ENCODE data around the gene STAT4. TPM values are rescaled to one million over a fixed set of nuclear protein-coding genes. Genes with fewer than 3 reads are reported as not detected.

Gene STAT4
- total and polyA plus RNA-seq, 5 donors from 2014 or later, result 22.7 to 60.0 (median 28.8) TPM

GRCh38 chr2:191082321-191082720 lies 68.5 kb downstream of the STAT4 start:
- H3K27me3 Mint-ChIP-seq, result no peaks in the 10 kb centered on the region
- no peak for ATAC-seq (ENCODE audit: low read depth in 2 of 2)
- no peak overlapping the region for H3K4me3 ChIP-seq (ENCODE audit: low read depth, low read length)
- DNase-seq, result no peak
- no peak overlapping the region for H3K4me3 Mint-ChIP-seq
- peaks cover 12% of the 10 kb centered on the region for H3K36me3 ChIP-seq (ENCODE audit: control insufficient read depth, insufficient read depth, low read length)
- peaks cover 0 to 13% (median 5%) of the 10 kb centered on the region in 7 donors for H3K9me3 Mint-ChIP-seq
- H3K27ac ChIP-seq (ENCODE audit: insufficient read depth, low read length, poor library complexity, severe bottlenecking), result no peak overlapping the region
- peaks cover 31% of the 10 kb centered on the region for H3K36me3 Mint-ChIP-seq
- no peaks in the 10 kb centered on the region for H3K4me1 ChIP-seq (ENCODE audit: control insufficient read depth, insufficient read depth, low read length, poor library complexity, severe bottlenecking)
- no peak overlapping the region for H3K27ac Mint-ChIP-seq
- H3K9me3 ChIP-seq (ENCODE audit: control insufficient read depth in 2 of 2, low read length in 2 of 2), result no peaks in the 10 kb centered on the region
- peaks cover 8 to 19% (median 10%) of the 10 kb centered on the region in 4 donors for H3K4me1 Mint-ChIP-seq
- H3K27me3 ChIP-seq (ENCODE audit: control insufficient read depth, insufficient read depth, low read length), result no peaks in the 10 kb centered on the region

GRCh38 chr2:191081411-191082155 lies 69.2 kb downstream of the STAT4 start:
- H3K4me1 Mint-ChIP-seq, result peaks cover 8 to 19% (median 12%) of the 10 kb centered on the region in 4 donors
- Histone ChIP-seq H3K36me3 (ENCODE audit: control insufficient read depth, insufficient read depth, low read length) (peaks cover 12% of the 10 kb centered on the region), H3K27ac (ENCODE audit: insufficient read depth, low read length, poor library complexity, severe bottlenecking) (no peak overlapping the region), H3K4me3 (ENCODE audit: low read depth, low read length) (no peak overlapping the region), H3K9me3 (ENCODE audit: control insufficient read depth in 2 of 2, low read length in 2 of 2) (no peaks in the 10 kb centered on the region), H3K27me3 (ENCODE audit: control insufficient read depth, insufficient read depth, low read length) (no peaks in the 10 kb centered on the region), H3K4me1 (ENCODE audit: control insufficient read depth, insufficient read depth, low read length, poor library complexity, severe bottlenecking) (no peaks in the 10 kb centered on the region)
- no peak for DNase-seq
- H3K27me3 Mint-ChIP-seq, result no peaks in the 10 kb centered on the region
- peaks cover 28% of the 10 kb centered on the region for H3K36me3 Mint-ChIP-seq
- no peak overlapping the region for H3K27ac Mint-ChIP-seq
- no peak overlapping the region for H3K4me3 Mint-ChIP-seq
- no peak for ATAC-seq (ENCODE audit: low read depth in 2 of 2)
- H3K9me3 Mint-ChIP-seq, result peaks cover 0 to 13% (median 5%) of the 10 kb centered on the region in 7 donors

DNA sequence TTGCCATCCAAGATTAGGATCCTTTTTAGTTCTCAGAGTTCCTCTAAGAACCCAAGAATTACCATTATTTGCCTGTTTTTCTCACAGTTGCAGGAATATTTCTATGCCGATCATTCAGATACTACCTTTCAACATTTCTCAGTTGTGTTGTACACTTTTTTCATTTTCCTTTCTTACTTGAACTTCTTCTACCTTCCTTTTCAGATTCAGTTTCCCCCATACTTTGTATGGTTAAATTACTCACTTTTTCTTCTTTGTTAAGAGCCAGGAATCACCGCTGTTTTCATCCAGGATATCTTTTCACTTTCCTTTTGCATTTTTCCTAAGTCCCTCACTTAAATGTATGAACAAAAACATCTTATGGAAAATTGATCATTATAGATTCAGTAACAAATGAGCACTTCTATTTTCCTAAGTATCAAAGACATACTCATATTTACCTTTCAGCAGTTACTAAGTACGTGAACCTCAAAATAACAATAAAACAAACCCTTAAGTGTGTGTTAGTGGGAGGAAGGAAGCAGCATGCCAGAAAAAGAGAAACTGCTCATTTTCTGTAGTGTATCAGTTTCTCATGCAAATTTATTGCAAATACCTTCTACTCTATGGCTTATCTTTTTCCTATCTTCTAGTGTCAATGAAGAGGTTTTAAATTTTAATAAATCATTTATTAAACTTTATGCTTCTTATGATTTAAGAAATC lies 72.5 kb downstream of the STAT4 start:
- Histone ChIP-seq H3K4me1 (ENCODE audit: control insufficient read depth, insufficient read depth, low read length, poor library complexity, severe bottlenecking) (no peaks in the 10 kb centered on the region), H3K27me3 (ENCODE audit: control insufficient read depth, insufficient read depth, low read length) (no peaks in the 10 kb centered on the region), H3K4me3 (ENCODE audit: low read depth, low read length) (no peak overlapping the region), H3K27ac (ENCODE audit: insufficient read depth, low read length, poor library complexity, severe bottlenecking) (peak overlapping the region; percentile 33), H3K9me3 (ENCODE audit: control insufficient read depth in 2 of 2, low read length in 2 of 2) (no peaks in the 10 kb centered on the region), H3K36me3 (ENCODE audit: control insufficient read depth, insufficient read depth, low read length) (no peaks in the 10 kb centered on the region)
- Mint-ChIP-seq H3K27ac (peak overlapping the region; percentile 15 to 65 (median 26)), H3K27me3 (no peaks in the 10 kb centered on the region), H3K36me3 (peaks cover 41% of the 10 kb centered on the region), H3K9me3 (peaks cover 0 to 11% (median 5%) of the 10 kb centered on the region in 7 donors), H3K4me3 (no peak overlapping the region), H3K4me1 (peaks cover 8 to 18% (median 12%) of the 10 kb centered on the region in 4 donors)
- ATAC-seq (ENCODE audit: low read depth in 2 of 2), result no peak
- DNase-seq, result peak in 1 of 3 donors; percentile 28

GRCh38 chr2:191070276-191070675 lies 80.5 kb downstream of the STAT4 start:
- Histone ChIP-seq H3K27me3 (ENCODE audit: control insufficient read depth, insufficient read depth, low read length) (no peaks in the 10 kb centered on the region), H3K27ac (ENCODE audit: insufficient read depth, low read length, poor library complexity, severe bottlenecking) (peak overlapping the region; percentile 60), H3K4me1 (ENCODE audit: control insufficient read depth, insufficient read depth, low read length, poor library complexity, severe bottlenecking) (peaks cover 33% of the 10 kb centered on the region), H3K9me3 (ENCODE audit: control insufficient read depth in 2 of 2, low read length in 2 of 2) (no peaks in the 10 kb centered on the region), H3K4me3 (ENCODE audit: low read depth, low read length) (peak overlapping the region; percentile 33), H3K36me3 (ENCODE audit: control insufficient read depth, insufficient read depth, low read length) (peaks cover 5% of the 10 kb centered on the region)
- Mint-ChIP-seq H3K27me3 (no peaks in the 10 kb centered on the region), H3K36me3 (peaks cover 20% of the 10 kb centered on the region), H3K4me1 (peaks cover 35 to 53% (median 44%) of the 10 kb centered on the region in 4 donors), H3K27ac (peak overlapping the region; percentile 23 to 89 (median 86)), H3K4me3 (peak overlapping the region in 2 of 4 donors; percentile 8 to 59), H3K9me3 (no peaks in the 10 kb centered on the region)
- peak in 1 of 3 donors; percentile 50 for DNase-seq
- ATAC-seq (ENCODE audit: low read depth in 2 of 2), result no peak

- H3K27ac ChIP-seq (ENCODE audit: insufficient read depth, low read length, poor library complexity, severe bottlenecking), result peak overlapping the region; percentile 1
- H3K4me3 Mint-ChIP-seq, result peak overlapping the region in 1 of 4 donors; percentile 36
- peaks cover 39% of the 10 kb centered on the region for H3K4me1 ChIP-seq (ENCODE audit: control insufficient read depth, insufficient read depth, low read length, poor library complexity, severe bottlenecking)
- no peaks in the 10 kb centered on the region for H3K27me3 Mint-ChIP-seq
- H3K27ac Mint-ChIP-seq, result peak overlapping the region in 2 of 3 donors; percentile 23 to 89
- H3K9me3 ChIP-seq (ENCODE audit: control insufficient read depth in 2 of 2, low read length in 2 of 2), result no peaks in the 10 kb centered on the region
- peak in 1 of 3 donors; percentile 51 for DNase-seq
- H3K36me3 Mint-ChIP-seq, result peaks cover 20% of the 10 kb centered on the region
- H3K27me3 ChIP-seq (ENCODE audit: control insufficient read depth, insufficient read depth, low read length), result no peaks in the 10 kb centered on the region
- no peaks in the 10 kb centered on the region for H3K9me3 Mint-ChIP-seq
- H3K4me1 Mint-ChIP-seq, result peaks cover 39 to 58% (median 48%) of the 10 kb centered on the region in 4 donors
- peak overlapping the region; percentile 3 for H3K4me3 ChIP-seq (ENCODE audit: low read depth, low read length)
- H3K36me3 ChIP-seq (ENCODE audit: control insufficient read depth, insufficient read depth, low read length), result peaks cover 5% of the 10 kb centered on the region
- no peak for ATAC-seq (ENCODE audit: low read depth in 2 of 2)
Measured at GRCh38 chr2:191069606-191070005, 81.2 kb downstream of the STAT4 start.

- Mint-ChIP-seq H3K27ac (peak overlapping the region; percentile 62 to 90 (median 84)), H3K9me3 (no peaks in the 10 kb centered on the region), H3K27me3 (no peaks in the 10 kb centered on the region), H3K4me3 (peak overlapping the region in 2 of 4 donors; percentile 57 to 64), H3K4me1 (peaks cover 52 to 77% (median 64%) of the 10 kb centered on the region in 4 donors), H3K36me3 (peaks cover 14% of the 10 kb centered on the region)
- no peaks in the 10 kb centered on the region for H3K36me3 ChIP-seq (ENCODE audit: control insufficient read depth, insufficient read depth, low read length)
- DNase-seq (no peak), ATAC-seq (ENCODE audit: low read depth in 2 of 2) (no peak)
- peaks cover 54% of the 10 kb centered on the region for H3K4me1 ChIP-seq (ENCODE audit: control insufficient read depth, insufficient read depth, low read length, poor library complexity, severe bottlenecking)
- no peak overlapping the region for H3K4me3 ChIP-seq (ENCODE audit: low read depth, low read length)
- no peak overlapping the region for H3K27ac ChIP-seq (ENCODE audit: insufficient read depth, low read length, poor library complexity, severe bottlenecking)
- no peaks in the 10 kb centered on the region for H3K27me3 ChIP-seq (ENCODE audit: control insufficient read depth, insufficient read depth, low read length)
- no peaks in the 10 kb centered on the region for H3K9me3 ChIP-seq (ENCODE audit: control insufficient read depth in 2 of 2, low read length in 2 of 2)
Measured at GRCh38 chr2:191066919-191067233, 83.9 kb downstream of the STAT4 start.

DNA sequence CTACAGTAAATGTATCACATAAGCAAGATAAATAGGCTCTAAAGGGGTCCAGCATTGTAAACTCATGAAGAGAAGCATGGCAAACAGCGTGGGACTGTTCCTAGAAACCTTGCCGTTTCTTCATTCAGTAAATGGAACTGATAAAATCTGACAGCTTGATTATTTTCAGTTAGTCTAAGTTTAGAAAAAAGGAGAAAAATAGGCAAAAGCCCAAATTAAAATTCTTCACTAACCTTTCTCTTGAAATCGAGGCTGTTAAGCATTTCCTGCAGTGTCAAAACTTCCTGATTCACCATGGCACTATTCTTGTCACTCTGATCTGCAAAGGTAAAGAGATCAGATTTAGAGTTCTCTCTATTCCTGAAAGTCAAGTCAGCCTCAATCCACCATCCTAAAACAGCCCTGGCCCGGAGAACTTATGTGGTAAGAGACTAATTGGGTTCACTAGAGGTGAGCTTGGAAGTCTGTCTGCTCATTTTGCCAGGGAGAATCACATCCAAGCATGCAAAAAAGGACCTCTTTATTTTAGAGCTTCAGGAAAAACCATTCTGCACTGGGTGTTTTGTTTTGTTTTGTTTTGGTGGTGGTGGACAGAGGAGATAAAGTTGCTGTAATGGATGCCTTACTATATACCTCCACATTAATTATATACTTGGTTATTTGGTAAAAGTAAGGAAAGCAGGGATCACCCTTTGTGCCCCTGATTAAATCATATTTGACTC lies 84.4 kb downstream of the STAT4 start:
- Histone ChIP-seq H3K27ac (ENCODE audit: insufficient read depth, low read length, poor library complexity, severe bottlenecking) (peak overlapping the region; percentile 53), H3K4me3 (ENCODE audit: low read depth, low read length) (peak overlapping the region; percentile 58), H3K27me3 (ENCODE audit: control insufficient read depth, insufficient read depth, low read length) (no peaks in the 10 kb centered on the region), H3K4me1 (ENCODE audit: control insufficient read depth, insufficient read depth, low read length, poor library complexity, severe bottlenecking) (peaks cover 59% of the 10 kb centered on the region), H3K9me3 (ENCODE audit: control insufficient read depth in 2 of 2, low read length in 2 of 2) (no peaks in the 10 kb centered on the region), H3K36me3 (ENCODE audit: control insufficient read depth, insufficient read depth, low read length) (no peaks in the 10 kb centered on the region)
- peak in 1 of 3 donors; percentile 61 for DNase-seq
- Mint-ChIP-seq H3K4me3 (peak overlapping the region; percentile 8 to 71 (median 60)), H3K27ac (peak overlapping the region; percentile 62 to 90 (median 84)), H3K36me3 (peaks cover 18% of the 10 kb centered on the region), H3K27me3 (no peaks in the 10 kb centered on the region), H3K4me1 (peaks cover 57 to 78% (median 68%) of the 10 kb centered on the region in 4 donors), H3K9me3 (no peaks in the 10 kb centered on the region)
- ATAC-seq (ENCODE audit: low read depth in 2 of 2), result no peak

Measured in CD4-positive, CD25-positive, alpha-beta regulatory T cell (primary cell).